ENCODE measurements around the gene TIMM13. TPM values are rescaled to one million over a fixed set of nuclear protein-coding genes. Genes with fewer than 3 reads are reported as not detected.

Gene TIMM13
- total and polyA plus RNA-seq, 2 of the 8 experiments (the other 6 are each of a cell fraction or from before 2014, with no cell fraction given), result 270 to 275 TPM

DNA sequence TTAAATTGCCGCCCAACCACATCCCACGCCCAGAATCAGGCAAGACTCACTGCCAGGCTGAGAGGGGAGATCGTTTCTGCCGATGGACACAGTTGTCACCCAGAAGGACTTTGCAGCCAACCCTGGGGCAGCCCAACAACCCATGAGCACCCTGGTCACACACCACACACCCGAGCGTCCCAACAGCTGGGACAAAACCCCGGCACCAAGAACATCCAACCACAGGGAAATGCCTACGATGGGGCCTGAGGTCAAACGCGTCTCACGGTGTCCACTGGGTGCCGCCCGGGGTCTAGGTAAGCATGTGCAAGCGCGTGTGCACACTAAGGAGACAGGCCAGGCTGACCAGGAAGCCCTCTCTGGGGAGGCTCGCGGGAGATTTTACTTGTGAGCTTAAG is 16.4 kb upstream of the TIMM13 start (continued):
- no peak for TF ChIP-seq EZH2 (IDR thresholded peaks at IDR 0.05; ENCODE audit: low read depth, low read length, severe bottlenecking)

Data from H1 (cell line).